HG03460 (cell line): ENCODE measurements around the gene VCAN.

Experiments used
- ATAC-seq: cut with Tn5 transposase; IDR thresholded peaks from one replicate; pipeline ENCODE4 v1.9.1; 2021; ENCODE audit not compliant: unreplicated experiment

Gene VCAN

DNA sequence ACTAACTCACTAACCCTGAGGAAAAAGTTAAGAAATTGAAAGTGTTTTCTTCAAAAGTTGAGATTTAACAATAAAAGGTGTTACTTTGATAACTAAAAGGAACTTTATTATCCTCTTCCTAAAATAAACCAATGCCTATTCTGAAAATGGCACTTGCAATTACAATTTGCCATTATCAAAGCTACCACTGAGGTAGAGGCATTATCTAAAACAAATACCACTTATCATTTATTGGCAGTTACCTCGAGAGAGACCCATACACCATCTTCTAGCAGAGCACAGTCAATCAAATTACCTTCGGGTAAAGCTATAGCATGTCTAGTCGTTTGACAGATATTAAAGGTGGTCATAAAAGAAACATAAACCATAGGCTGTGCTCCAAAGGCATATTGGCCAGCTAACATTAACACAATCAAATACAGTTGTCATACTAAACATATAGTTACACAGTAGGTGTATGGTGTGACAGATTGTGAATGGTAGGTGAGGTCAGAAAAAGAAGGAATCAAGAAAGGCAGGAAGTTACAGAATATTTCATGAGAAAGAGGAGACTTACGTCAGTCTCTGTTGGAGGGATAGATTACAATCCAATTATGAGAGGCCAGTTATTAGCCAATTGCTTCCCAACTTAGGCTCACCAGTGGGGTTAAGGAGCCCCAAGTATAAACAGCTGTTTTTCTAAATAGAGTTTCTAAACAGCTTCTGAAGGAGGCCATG is 56.3 kb downstream of the VCAN start:
- ATAC-seq: no peak

DNA sequence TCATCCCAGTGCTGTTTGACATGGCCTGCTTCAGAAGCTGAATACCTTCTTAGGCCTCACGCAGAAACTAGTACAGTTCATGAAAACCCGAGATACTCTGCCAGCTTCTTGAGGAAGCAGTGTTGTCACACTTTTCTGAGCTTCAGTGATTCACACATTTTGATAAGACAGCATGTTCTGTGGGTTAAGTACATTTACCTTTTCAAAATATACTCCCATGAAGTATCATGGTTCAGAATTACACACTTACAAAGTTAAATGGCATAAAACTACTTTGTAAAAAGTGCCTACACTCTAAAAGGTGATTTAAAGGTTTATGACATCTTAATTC is 56.9 kb downstream of the VCAN start:
- no peak for ATAC-seq

- no peak for ATAC-seq
Measured at GRCh38 chr5:83530193-83530592, 58.6 kb downstream of the VCAN start.

DNA sequence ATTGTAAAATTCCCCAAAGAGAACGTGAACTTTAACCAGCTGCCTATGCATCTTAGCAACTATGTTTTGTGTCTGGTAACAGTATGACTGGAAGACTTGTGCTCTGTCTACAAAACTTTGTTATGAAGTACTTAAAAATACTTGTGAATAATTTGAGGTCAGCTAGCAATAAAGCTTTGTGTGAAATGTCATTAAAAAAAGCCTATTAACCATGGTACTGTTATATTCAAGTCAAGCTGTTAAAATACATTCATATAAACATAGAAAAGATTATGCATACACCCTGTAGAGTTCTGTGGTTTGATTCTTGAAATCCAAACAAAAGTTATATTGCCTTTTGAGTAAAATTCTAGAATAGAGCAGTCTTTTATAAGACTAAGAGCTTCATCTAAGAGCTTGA is 60.1 kb downstream of the VCAN start:
- no peak for ATAC-seq

GRCh38 chr5:83538786-83539462 is 67.4 kb downstream of the VCAN start:
- ATAC-seq: peak; percentile 95

- no peak for ATAC-seq
Measured at GRCh38 chr5:83539463-83539790, 67.9 kb downstream of the VCAN start.

- ATAC-seq: no peak
Measured at GRCh38 chr5:83540105-83540504, 68.6 kb downstream of the VCAN start.

DNA sequence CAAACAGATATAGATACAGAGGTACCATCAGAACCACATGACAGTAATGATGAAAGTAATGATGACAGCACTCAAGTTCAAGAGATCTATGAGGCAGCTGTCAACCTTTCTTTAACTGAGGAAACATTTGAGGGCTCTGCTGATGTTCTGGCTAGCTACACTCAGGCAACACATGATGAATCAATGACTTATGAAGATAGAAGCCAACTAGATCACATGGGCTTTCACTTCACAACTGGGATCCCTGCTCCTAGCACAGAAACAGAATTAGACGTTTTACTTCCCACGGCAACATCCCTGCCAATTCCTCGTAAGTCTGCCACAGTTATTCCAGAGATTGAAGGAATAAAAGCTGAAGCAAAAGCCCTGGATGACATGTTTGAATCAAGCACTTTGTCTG is 69.2 kb downstream of the VCAN start:
- no peak for ATAC-seq

GRCh38 chr5:83542839-83543238 is 71.3 kb downstream of the VCAN start:
- ATAC-seq: no peak

DNA sequence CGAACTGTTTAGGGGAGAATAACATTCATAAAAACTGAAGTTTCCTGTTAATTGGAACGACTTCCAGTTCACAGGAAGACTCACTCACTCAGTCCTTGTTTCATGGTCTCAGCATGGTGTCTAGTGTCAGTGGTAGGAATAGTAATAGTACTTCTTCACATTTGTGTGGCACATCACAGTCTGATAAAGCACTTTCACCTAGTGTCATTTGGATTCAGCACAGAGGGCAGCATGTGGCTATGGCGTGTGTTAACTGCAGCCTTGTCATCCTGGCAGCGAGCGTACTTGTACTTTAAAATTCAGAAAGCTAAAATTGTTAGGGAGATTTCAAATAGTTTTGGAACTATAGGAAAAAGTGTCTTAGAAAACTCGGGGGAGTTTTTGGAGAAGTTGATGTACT is 72.4 kb downstream of the VCAN start:
- no peak for ATAC-seq

DNA sequence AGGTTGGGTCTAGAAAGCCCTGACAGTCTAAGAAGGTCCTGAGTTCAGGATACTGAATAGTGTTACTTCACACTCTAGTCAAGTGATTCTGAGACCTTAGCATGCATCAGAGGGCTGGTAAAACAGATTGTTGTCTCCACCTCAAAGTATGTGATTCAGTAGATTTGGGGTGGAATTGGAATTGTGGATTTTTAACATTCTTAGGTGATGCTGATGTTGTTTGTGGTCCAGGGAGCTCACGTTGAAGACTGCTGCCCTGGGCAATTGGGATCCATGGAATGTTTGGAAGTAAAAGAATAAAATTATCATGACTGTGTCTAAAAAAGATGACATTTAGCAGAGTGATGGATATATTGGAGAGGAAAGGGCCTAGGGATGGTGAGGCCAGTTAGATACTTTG is 75.6 kb downstream of the VCAN start:
- no peak for ATAC-seq

DNA sequence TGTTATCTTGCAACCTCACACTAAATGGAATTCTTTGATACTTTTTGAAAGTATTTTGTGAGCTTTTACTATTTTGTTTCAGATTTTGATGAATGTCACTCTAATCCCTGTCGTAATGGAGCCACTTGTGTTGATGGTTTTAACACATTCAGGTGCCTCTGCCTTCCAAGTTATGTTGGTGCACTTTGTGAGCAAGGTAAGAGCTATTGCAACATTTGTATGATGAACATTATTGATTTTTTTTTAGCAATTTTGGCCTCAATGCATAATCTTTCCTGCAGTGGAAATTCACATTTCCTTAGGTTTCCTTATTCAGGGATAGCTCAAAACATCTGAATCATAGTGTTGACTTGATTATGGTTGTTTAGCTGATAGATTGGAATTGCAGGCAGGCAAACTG is 76.3 kb downstream of the VCAN start:
- ATAC-seq: no peak

DNA sequence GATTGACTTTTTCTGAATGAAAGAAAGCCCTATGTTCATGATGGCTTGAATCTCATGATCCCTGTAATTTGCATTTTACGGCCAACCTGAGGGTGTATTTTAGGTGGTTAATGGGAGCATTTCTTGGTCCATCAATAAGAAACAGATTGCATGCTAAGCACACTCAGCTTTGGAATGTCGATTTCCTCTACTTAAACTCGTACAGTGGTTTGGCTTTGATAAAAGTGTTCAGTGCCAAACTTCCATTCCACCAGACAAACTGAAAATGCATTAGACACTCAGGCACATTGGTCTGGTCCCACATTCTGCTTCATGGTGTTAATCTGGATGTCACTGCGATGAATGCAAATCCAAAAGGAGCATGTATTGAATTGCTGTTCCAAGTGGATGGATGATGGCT is 77.0 kb downstream of the VCAN start:
- ATAC-seq: no peak

- no peak for ATAC-seq
Measured at GRCh38 chr5:83549076-83549475, 77.5 kb downstream of the VCAN start.

GRCh38 chr5:83549674-83550073 is 78.1 kb downstream of the VCAN start:
- ATAC-seq: no peak

GRCh38 chr5:83551821-83552220 is 80.3 kb downstream of the VCAN start:
- ATAC-seq: no peak

DNA sequence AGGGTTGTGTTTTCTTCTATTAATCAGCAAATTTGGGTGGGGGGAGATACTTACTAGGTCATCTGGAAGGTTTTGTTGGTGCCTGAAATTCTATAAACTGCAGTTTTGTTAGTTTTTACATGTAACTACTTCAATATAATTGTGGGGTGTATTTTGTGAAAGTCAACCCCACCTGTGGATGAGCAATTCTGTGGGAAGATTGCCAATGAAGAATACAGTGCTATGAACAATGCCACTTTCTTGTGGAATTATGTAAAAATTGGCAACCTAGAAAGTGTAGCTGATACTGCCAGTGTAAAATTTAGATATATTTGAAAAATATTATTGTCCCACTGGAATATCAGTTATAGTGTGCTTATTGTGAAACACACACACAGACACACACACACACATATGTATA is 80.7 kb downstream of the VCAN start:
- ATAC-seq: no peak

GRCh38 chr5:83553000-83553486 is 81.5 kb downstream of the VCAN start:
- ATAC-seq: no peak

DNA sequence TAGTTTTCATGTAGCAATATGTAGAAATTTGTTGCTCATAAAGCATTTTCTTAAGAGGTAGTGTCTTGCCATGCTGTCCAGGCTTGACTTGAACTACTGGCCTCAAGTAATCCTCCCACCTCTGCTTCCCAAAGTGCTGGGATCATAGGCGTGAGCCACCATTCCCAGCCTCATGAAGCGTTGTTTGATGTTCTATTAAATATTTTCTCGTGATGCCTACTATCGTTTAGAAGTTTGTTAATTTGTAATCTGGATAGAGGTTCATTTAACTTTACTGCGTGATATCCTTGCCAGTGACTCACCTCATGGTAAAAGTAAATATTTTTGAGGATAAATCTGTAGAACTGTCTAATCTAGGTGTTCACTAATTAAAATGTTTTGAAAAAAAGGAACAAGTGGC is 82.6 kb downstream of the VCAN start:
- ATAC-seq: no peak

- no peak for ATAC-seq
Measured at GRCh38 chr5:83554686-83555085, 83.1 kb downstream of the VCAN start.

GRCh38 chr5:83555263-83555662 is 83.7 kb downstream of the VCAN start:
- ATAC-seq: no peak

DNA sequence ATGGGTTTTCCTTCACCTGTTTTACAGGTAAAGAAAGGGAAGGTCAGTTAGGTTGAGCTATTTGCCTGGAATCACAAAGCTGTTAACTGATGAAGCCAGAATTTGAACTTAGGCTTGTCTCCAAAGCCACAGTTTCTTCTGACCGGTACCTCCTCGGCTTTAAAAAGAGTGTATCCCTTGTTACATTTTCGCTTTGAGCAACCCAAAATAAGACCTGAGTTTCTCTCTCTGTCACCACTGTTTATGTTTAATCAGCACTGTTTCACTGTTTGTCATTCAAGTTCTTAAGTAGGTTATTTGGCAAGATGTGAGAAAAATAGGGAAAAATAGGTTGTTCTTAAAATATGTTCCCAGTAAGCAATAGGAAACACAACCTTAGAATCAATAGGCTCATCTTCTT is 84.6 kb downstream of the VCAN start:
- ATAC-seq: no peak
